ENCODE measurements around the gene PDE4C. TPM values are rescaled to one million over a fixed set of nuclear protein-coding genes. Genes with fewer than 3 reads are reported as not detected.
"Not testable (repeated sequence)": the region's sequence is repeated elsewhere in the genome, so short reads cannot be mapped to it uniquely, and the experiment has no call there.

The PDE4C gene
- total RNA-seq, 2 experiments from 2014 or later, result not detected

- no peak overlapping the region for H3K4me3 Mint-ChIP-seq
- ChIA-PET CTCF (interaction anchor here (1.0 to 1.2 kb wide), 3 partner anchors 12 to 45 kb away, joined by 3 to 4 read pairs (median 3); no protein-coding TSS in a partner anchor), POLR2A (interaction anchor here (0.8 kb wide), 1 partner anchor 15 kb away, joined by 3 read pairs; the partner anchor contains the start of gene RAB3A)
- no peaks in the 10 kb centered on the region for H3K36me3 Mint-ChIP-seq
- no peak overlapping the region for H3K27ac Mint-ChIP-seq
- no peaks in the 10 kb centered on the region for H3K9me3 Mint-ChIP-seq
- H3K27me3 Mint-ChIP-seq, result peaks cover 12% of the 10 kb centered on the region
- intact Hi-C loops (cut with micrococcal nuclease), result no loop called here
- peaks cover 3% of the 10 kb centered on the region for H3K4me1 Mint-ChIP-seq (ENCODE audit: low read depth)
- DNase-seq, result no peak
These were observed 7.6 kb downstream of the PDE4C start for GRCh38 chr19:18218600-18218999.

DNA sequence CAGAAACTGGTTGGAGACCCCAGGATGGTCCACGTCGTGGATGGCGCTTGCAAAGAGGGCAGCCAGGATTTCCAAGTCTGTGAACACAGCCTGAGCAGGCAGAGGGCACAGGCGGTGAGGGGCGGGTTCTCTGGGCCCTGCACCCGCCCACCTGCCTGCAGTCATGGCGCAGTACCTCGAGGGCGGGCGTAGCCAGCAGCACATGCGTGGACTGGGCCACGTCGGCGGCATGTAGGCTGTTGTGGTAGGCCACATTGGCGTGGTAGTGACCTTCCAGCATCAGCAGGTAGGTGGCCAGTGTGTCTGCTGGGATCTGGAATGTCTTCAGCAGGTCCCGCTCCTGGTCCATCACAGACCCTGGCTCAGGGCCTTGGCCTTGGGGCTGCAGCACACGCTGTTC lies 8.1 kb downstream of the PDE4C start:
- DNase-seq, result no peak
- Mint-ChIP-seq H3K27ac (no peak overlapping the region), H3K4me3 (no peak overlapping the region), H3K4me1 (ENCODE audit: low read depth) (peaks cover 3% of the 10 kb centered on the region), H3K36me3 (no peaks in the 10 kb centered on the region), H3K27me3 (peaks cover 10% of the 10 kb centered on the region), H3K9me3 (no peaks in the 10 kb centered on the region)
- ChIA-PET CTCF (interaction anchor here (1.0 to 1.1 kb wide), 2 partner anchors 13 to 44 kb away, joined by 3 read pairs; no protein-coding TSS in a partner anchor), POLR2A (no interaction called here)
- intact Hi-C loops (cut with micrococcal nuclease), result no loop called here

DNA sequence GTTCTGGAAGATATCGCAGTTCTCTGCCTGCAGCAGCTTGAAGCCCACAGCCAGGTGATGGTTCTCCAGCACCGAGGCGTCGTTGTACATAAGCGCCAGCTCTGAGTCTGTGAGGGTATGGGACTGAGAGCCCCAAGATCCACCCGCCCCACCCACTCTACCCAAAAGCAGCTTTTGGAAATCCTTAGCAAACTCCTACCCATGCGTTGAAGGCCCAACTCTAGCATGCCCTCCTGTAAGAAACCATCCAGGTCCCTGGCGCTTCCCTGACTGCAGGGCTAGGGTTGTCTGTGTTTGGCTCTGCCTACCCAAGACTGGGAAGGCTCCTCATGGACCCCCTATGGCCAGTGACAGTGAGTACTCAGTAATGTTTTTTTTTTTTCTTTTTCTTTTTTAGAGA lies 9.4 kb downstream of the PDE4C start:
- POLR2A ChIA-PET, result no interaction called here
- CTCF ChIA-PET, result interaction anchor here (1.3 kb wide), 1 partner anchor 35 kb away, joined by 4 read pairs; no protein-coding TSS in a partner anchor
- H3K4me3 Mint-ChIP-seq, result no peak overlapping the region
- peaks cover 10% of the 10 kb centered on the region for H3K27me3 Mint-ChIP-seq
- DNase-seq, result no peak
- intact Hi-C loops (cut with micrococcal nuclease), result no loop called here
- peaks cover 3% of the 10 kb centered on the region for H3K4me1 Mint-ChIP-seq (ENCODE audit: low read depth)
- no peaks in the 10 kb centered on the region for H3K9me3 Mint-ChIP-seq
- no peak overlapping the region for H3K27ac Mint-ChIP-seq
- no peaks in the 10 kb centered on the region for H3K36me3 Mint-ChIP-seq

- H3K27ac Mint-ChIP-seq, result no peak overlapping the region
- no peaks in the 10 kb centered on the region for H3K9me3 Mint-ChIP-seq
- POLR2A ChIA-PET, result no interaction called here
- intact Hi-C loops (cut with micrococcal nuclease), result no loop called here
- no peaks in the 10 kb centered on the region for H3K36me3 Mint-ChIP-seq
- peaks cover 5% of the 10 kb centered on the region for H3K27me3 Mint-ChIP-seq
- no peaks in the 10 kb centered on the region for H3K4me1 Mint-ChIP-seq (ENCODE audit: low read depth)
- H3K4me3 Mint-ChIP-seq, result no peak overlapping the region
- no peak for DNase-seq
- CTCF ChIA-PET, result interaction anchor here (1.4 kb wide), 1 partner anchor 38 kb away, joined by 4 read pairs; no protein-coding TSS in a partner anchor
These were observed 11.3 kb downstream of the PDE4C start for GRCh38 chr19:18214779-18215433.

GRCh38 chr19:18211683-18212082 lies 14.6 kb downstream of the PDE4C start:
- intact Hi-C loops (cut with micrococcal nuclease), result no loop called here
- H3K27me3 Mint-ChIP-seq, result peaks cover 6% of the 10 kb centered on the region
- ChIA-PET CTCF (no interaction called here), POLR2A (no interaction called here)
- DNase-seq, result no peak
- H3K4me3 Mint-ChIP-seq, result no peak overlapping the region
- no peaks in the 10 kb centered on the region for H3K9me3 Mint-ChIP-seq
- H3K27ac Mint-ChIP-seq, result no peak overlapping the region
- H3K36me3 Mint-ChIP-seq, result no peaks in the 10 kb centered on the region
- H3K4me1 Mint-ChIP-seq (ENCODE audit: low read depth), result no peaks in the 10 kb centered on the region

DNA sequence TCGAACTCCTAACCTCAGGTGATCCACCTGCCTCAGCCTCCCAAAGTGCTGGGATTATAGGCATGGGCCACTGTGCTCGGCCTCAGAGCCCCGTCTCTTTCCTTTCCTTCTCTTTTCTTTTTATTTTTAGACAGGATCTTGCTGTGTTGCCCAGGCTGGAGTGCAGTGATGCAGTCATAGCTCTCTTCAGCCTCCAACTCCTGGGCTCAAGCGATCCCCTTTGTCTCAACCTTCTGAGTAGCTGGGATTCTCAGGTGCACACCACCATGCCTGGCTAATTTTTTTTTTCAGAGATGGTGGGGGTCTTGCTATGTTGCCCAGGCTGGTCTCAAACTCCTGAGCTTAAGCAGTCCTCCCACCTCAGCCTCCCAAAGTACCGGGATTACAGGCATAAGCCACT lies 16.3 kb downstream of the PDE4C start:
- POLR2A ChIA-PET, result interaction anchor here (0.6 kb wide), 1 partner anchor 10 kb away, joined by 3 read pairs; no protein-coding TSS in a partner anchor
- H3K4me1 Mint-ChIP-seq (ENCODE audit: low read depth); intact Hi-C loops (cut with micrococcal nuclease); H3K27me3 Mint-ChIP-seq; DNase-seq; H3K4me3 Mint-ChIP-seq; H3K27ac Mint-ChIP-seq; H3K9me3 Mint-ChIP-seq; H3K36me3 Mint-ChIP-seq: not testable (repeated sequence)
- CTCF ChIA-PET, result interaction anchor here (0.8 to 8.4 kb wide), 3 partner anchors 42 to 201 kb away, joined by 3 to 170 read pairs (median 5); a partner anchor contains a TSS

DNA sequence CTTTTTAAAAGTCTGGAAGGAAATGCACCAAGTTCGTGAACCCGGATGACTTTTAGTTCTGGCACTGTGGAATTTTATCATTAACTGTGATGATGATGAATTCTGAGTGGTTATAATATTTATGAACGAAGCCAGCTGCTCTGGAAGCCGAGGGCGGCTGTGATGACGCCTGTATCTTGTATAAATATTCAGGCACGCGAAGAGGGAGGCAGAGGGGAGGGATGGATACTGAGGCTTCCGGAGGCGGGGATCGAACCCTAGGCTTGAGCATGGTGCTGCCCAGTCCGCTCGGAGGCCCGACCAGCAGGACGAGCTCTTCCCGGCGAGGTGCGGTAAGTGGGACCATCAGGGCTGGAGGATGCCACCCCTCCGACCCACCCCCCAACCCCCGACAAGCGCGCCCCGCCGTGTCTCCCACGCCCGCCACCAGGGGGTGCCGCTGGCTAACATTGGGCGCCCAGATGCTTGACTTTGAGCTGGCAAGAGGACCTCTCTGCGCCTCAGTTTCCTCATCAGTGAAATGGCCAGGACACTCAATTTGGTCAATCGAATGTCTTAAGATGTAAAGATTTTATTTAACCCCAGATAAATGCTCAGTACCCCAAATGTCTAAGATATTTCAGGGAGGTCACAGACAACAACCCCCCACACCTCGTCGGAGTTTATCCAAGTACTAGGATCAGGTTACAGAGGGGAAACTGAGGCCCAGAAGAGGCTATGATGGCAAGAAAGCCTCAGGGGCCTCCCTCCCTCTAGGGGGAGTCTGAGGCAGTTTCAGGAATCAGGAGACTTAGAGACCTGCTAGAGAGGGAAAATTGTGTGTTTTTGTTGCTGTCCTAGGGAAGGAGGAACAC lies 17.9 kb downstream of the PDE4C start:
- no peak overlapping the region for H3K4me3 Mint-ChIP-seq
- POLR2A ChIA-PET, result no interaction called here
- no peak overlapping the region for H3K27ac Mint-ChIP-seq
- H3K4me1 Mint-ChIP-seq (ENCODE audit: low read depth), result peaks cover 9% of the 10 kb centered on the region
- CTCF ChIA-PET, result interaction anchor here (0.6 to 8.4 kb wide), 20 partner anchors 8 to 206 kb away, joined by 3 to 170 read pairs (median 4); partner anchors contain the start of genes IQCN and PDE4C
- no peaks in the 10 kb centered on the region for H3K36me3 Mint-ChIP-seq
- H3K27me3 Mint-ChIP-seq, result peaks cover 6% of the 10 kb centered on the region
- peak; percentile 67 for DNase-seq
- intact Hi-C loops (cut with micrococcal nuclease), result loop anchor here (1.0 kb wide), 1 partner anchor 43 kb away; no protein-coding TSS in a partner anchor
- H3K9me3 Mint-ChIP-seq, result no peaks in the 10 kb centered on the region

GRCh38 chr19:18206018-18206417 lies 20.2 kb downstream of the PDE4C start:
- intact Hi-C loops (cut with micrococcal nuclease), result no loop called here
- ChIA-PET CTCF (interaction anchor here (0.9 to 8.4 kb wide), 8 partner anchors 13 to 205 kb away, joined by 3 to 170 read pairs (median 10); a partner anchor contains a TSS), POLR2A (interaction anchor here (1.6 kb wide), 1 partner anchor 13 kb away, joined by 4 read pairs; the partner anchor contains the start of gene MPV17L2)
- DNase-seq, result no peak
- no peak overlapping the region for H3K27ac Mint-ChIP-seq
- peaks cover 3% of the 10 kb centered on the region for H3K27me3 Mint-ChIP-seq
- no peaks in the 10 kb centered on the region for H3K9me3 Mint-ChIP-seq
- peaks cover 21% of the 10 kb centered on the region for H3K4me1 Mint-ChIP-seq (ENCODE audit: low read depth)
- peaks cover 2% of the 10 kb centered on the region for H3K36me3 Mint-ChIP-seq
- no peak overlapping the region for H3K4me3 Mint-ChIP-seq

DNA sequence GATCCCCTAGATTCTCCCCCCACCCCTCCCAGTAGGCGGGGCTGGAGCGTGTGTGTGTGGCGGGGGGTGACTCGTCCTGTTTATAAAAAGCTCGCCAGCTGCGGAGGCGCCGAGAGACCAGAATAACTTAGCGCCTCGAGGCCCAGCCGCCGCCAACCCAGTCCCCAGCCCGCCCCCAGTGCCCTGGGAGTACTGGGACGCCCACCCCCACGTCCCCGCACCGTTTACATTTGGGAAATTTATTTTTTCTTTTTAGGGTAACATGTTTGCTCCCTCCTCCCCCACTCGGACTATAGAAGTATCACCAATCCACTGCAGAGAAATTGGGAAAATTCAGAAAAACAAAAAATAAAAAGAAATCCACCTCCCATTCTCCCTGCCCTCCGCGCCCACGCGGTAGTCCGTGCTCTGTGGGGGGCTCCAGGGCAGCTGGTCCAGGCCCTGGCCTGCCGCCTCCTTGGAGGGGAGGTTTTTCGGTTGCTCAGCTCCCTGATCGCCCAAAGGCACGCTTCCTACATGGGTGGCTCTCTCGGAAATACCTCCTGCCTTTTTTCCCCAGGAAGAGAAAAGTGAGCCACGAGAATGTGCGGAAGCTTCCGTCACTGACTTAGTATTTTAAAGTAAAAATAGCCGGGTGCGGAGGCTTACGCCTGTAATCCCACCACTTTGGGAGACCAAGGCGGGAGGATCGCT lies 20.9 kb downstream of the PDE4C start:
- H3K9me3 Mint-ChIP-seq, result no peaks in the 10 kb centered on the region
- CTCF ChIA-PET, result interaction anchor here (0.9 to 8.4 kb wide), 13 partner anchors 13 to 209 kb away, joined by 3 to 170 read pairs (median 6); partner anchors contain the start of genes LSM4 and MPV17L2
- H3K4me3 Mint-ChIP-seq, result peak overlapping the region; percentile 84
- intact Hi-C loops (cut with micrococcal nuclease), result no loop called here
- H3K27ac Mint-ChIP-seq, result peak overlapping the region; percentile 69
- peaks cover 2% of the 10 kb centered on the region for H3K36me3 Mint-ChIP-seq
- peaks cover 3% of the 10 kb centered on the region for H3K27me3 Mint-ChIP-seq
- peaks cover 21% of the 10 kb centered on the region for H3K4me1 Mint-ChIP-seq (ENCODE audit: low read depth)
- peak; percentile 77 for DNase-seq
- POLR2A ChIA-PET, result interaction anchor here (0.6 to 1.6 kb wide), 2 partner anchors 12 to 128 kb away, joined by 3 to 4 read pairs; partner anchors contain the start of gene MPV17L2

GRCh38 chr19:18204394-18205199 lies 21.6 kb downstream of the PDE4C start:
- peaks cover 2% of the 10 kb centered on the region for H3K36me3 Mint-ChIP-seq
- intact Hi-C loops (cut with micrococcal nuclease), result loop anchor here (1.0 to 5.0 kb wide), 3 partner anchors 12 to 213 kb away; partner anchors contain the start of gene SSBP4
- H3K4me1 Mint-ChIP-seq (ENCODE audit: low read depth), result peaks cover 21% of the 10 kb centered on the region
- H3K9me3 Mint-ChIP-seq, result no peaks in the 10 kb centered on the region
- peak overlapping the region; percentile 84 for H3K4me3 Mint-ChIP-seq
- POLR2A ChIA-PET, result interaction anchor here (0.6 to 1.6 kb wide), 6 partner anchors 12 to 197 kb away, joined by 3 to 8 read pairs (median 4); partner anchors contain the start of genes JUND, LSM4 and MPV17L2
- H3K27me3 Mint-ChIP-seq, result peaks cover 3% of the 10 kb centered on the region
- DNase-seq, result no peak
- peak overlapping the region; percentile 69 for H3K27ac Mint-ChIP-seq
- CTCF ChIA-PET, result interaction anchor here (0.6 to 8.4 kb wide), 13 partner anchors 10 to 210 kb away, joined by 3 to 170 read pairs (median 6); partner anchors contain the start of genes LSM4 and MPV17L2

Data from activated CD4-positive, alpha-beta memory T cell treated with anti-CD3 and anti-CD28 coated beads for 36 hours (primary cell).